HG03469 (cell line): ENCODE results near the gene LDLRAD3.
"Not testable (repeated sequence)": the region's sequence is repeated elsewhere in the genome, so short reads cannot be mapped to it uniquely, and the experiment has no call there.

Experiments
- ATAC-seq: cut with Tn5 transposase; IDR thresholded peaks from one replicate; pipeline ENCODE4 v1.9.1; 2021; ENCODE audit warnings: mild to moderate bottlenecking, moderate library complexity, moderate number of reproducible peaks; ENCODE audit not compliant: unreplicated experiment

Gene LDLRAD3

GRCh38 chr11:35986947-35987346 is 43.1 kb downstream of the LDLRAD3 start:
- no peak for ATAC-seq

GRCh38 chr11:35990170-35990569 is 46.3 kb downstream of the LDLRAD3 start:
- ATAC-seq = no peak

- no peak for ATAC-seq
Measured at GRCh38 chr11:35990816-35991215, 47.0 kb downstream of the LDLRAD3 start.

- ATAC-seq = no peak
Measured at GRCh38 chr11:35992548-35992947, 48.7 kb downstream of the LDLRAD3 start.

- ATAC-seq = no peak
Measured at GRCh38 chr11:35994421-35994820, 50.6 kb downstream of the LDLRAD3 start.

- ATAC-seq = no peak
Measured at GRCh38 chr11:35995681-35996271, 51.9 kb downstream of the LDLRAD3 start.

- ATAC-seq = no peak
Measured at GRCh38 chr11:35997902-35998520, 54.1 kb downstream of the LDLRAD3 start.

- no peak for ATAC-seq
Measured at GRCh38 chr11:35998634-35999033, 54.8 kb downstream of the LDLRAD3 start.

GRCh38 chr11:36000616-36001190 is 56.8 kb downstream of the LDLRAD3 start:
- no peak for ATAC-seq

GRCh38 chr11:36002196-36002595 is 58.3 kb downstream of the LDLRAD3 start:
- ATAC-seq = no peak

- no peak for ATAC-seq
Measured at GRCh38 chr11:36002796-36003195, 58.9 kb downstream of the LDLRAD3 start.

- ATAC-seq = no peak
Measured at GRCh38 chr11:36006556-36006955, 62.7 kb downstream of the LDLRAD3 start.

- no peak for ATAC-seq
Measured at GRCh38 chr11:36007127-36007655, 63.3 kb downstream of the LDLRAD3 start.

- ATAC-seq = no peak
Measured at GRCh38 chr11:36008584-36008983, 64.7 kb downstream of the LDLRAD3 start.

- no peak for ATAC-seq
Measured at GRCh38 chr11:36009473-36009872, 65.6 kb downstream of the LDLRAD3 start.

- ATAC-seq = no peak
Measured at GRCh38 chr11:36010010-36010740, 66.3 kb downstream of the LDLRAD3 start.

- ATAC-seq = no peak
Measured at GRCh38 chr11:36011574-36011973, 67.7 kb downstream of the LDLRAD3 start.

- ATAC-seq = no peak
Measured at GRCh38 chr11:36012455-36012854, 68.6 kb downstream of the LDLRAD3 start.

GRCh38 chr11:36012979-36013378 is 69.1 kb downstream of the LDLRAD3 start:
- ATAC-seq = no peak

GRCh38 chr11:36013446-36013845 is 69.6 kb downstream of the LDLRAD3 start:
- ATAC-seq = not testable (repeated sequence)
